Right atrium auricular region (tissue), 2 donors: Measurements from ENCODE around the gene LDLRAD3. TPM values are rescaled to one million over a fixed set of nuclear protein-coding genes. Genes with fewer than 3 reads are reported as not detected.

ENCODE experiments used
- DNase-seq: peaks from one replicate; pipeline ENCODE4 v3.0.0-alpha.2; 2019; ENCODE audit warnings: low spot score
- H3K27ac ChIP-seq, 2 donors: fragments of 200-600 bp; sonication (generic); 1 replicate in 1 of 2; 2 replicates in 1 of 2; pipeline ENCODE4 v1.5.1; 2016 to 2019
- H3K27me3 ChIP-seq, 2 donors: fragments of 200-600 bp; sonication (generic); one replicate each; pipeline versions ENCODE4 v1.5.1 to v1.6.0; 2017 to 2019
- H3K36me3 ChIP-seq: fragments of 200-600 bp; sonication (generic); one replicate; pipeline ENCODE4 v1.5.1; 2016
- H3K4me1 ChIP-seq, 2 donors: fragments of 200-600 bp; sonication (generic); one replicate each; pipeline versions ENCODE4 v1.5.1 to v1.6.0; 2017 to 2019
- H3K4me3 ChIP-seq, 2 donors: fragments of 200-600 bp; sonication (generic); 1 replicate in 1 of 2; 2 replicates in 1 of 2; pipeline ENCODE4 v1.5.1; 2017 to 2019; ENCODE audit warnings: mild to moderate bottlenecking in 1 of 2, moderate library complexity in 1 of 2
- H3K9me3 ChIP-seq, 2 donors: fragments of 200-600 bp; sonication (generic); one replicate each; pipeline ENCODE4 v1.5.1; 2019
- CTCF ChIP-seq, 2 donors: fragments of 200-600 bp; sonication (generic); IDR thresholded peaks; one replicate each; pipeline ENCODE4 v1.5.1; 2019; ENCODE audit warnings: antibody characterized with exemption in 2 of 2
- total RNA-seq, 2 donors: library from RNA; depleted of rRNA; stranded (reverse); fragments of >200 nt; gene quantifications; one replicate each; pipeline ENCODE4 v1.1.0, GENCODE V29; 2016

Gene LDLRAD3
- total RNA-seq, 2 donors from 2014 or later = 3.6 to 7.0 TPM

- TF ChIP-seq CTCF (IDR thresholded peaks at IDR 0.05) = no peak
- Histone ChIP-seq H3K9me3 (peaks cover 0 to 17% of the 10 kb centered on the region in 2 donors), H3K36me3 (no peaks in the 10 kb centered on the region), H3K27ac (no peak overlapping the region), H3K27me3 (no peaks in the 10 kb centered on the region), H3K4me1 (peaks cover 0 to 6% of the 10 kb centered on the region in 2 donors), H3K4me3 (no peak overlapping the region)
- DNase-seq = no peak
Observed at GRCh38 chr11:36070954-36071330, 127.1 kb downstream of the LDLRAD3 start.

- Histone ChIP-seq H3K27me3 (no peaks in the 10 kb centered on the region), H3K4me1 (peaks cover 0 to 6% of the 10 kb centered on the region in 2 donors), H3K9me3 (peaks cover 0 to 9% of the 10 kb centered on the region in 2 donors), H3K36me3 (no peaks in the 10 kb centered on the region), H3K27ac (no peak overlapping the region), H3K4me3 (no peak overlapping the region)
- DNase-seq = no peak
- TF ChIP-seq CTCF (IDR thresholded peaks at IDR 0.05) = no peak
Observed at GRCh38 chr11:36071917-36072500, 128.1 kb downstream of the LDLRAD3 start.

GRCh38 chr11:36073411-36074203 is 129.7 kb downstream of the LDLRAD3 start:
- Histone ChIP-seq H3K27me3 (no peaks in the 10 kb centered on the region), H3K9me3 (no peaks in the 10 kb centered on the region), H3K4me3 (no peak overlapping the region), H3K36me3 (no peaks in the 10 kb centered on the region), H3K4me1 (peaks cover 0 to 6% of the 10 kb centered on the region in 2 donors), H3K27ac (no peak overlapping the region)
- DNase-seq = no peak
- no peak for TF ChIP-seq CTCF (IDR thresholded peaks at IDR 0.05)

- Histone ChIP-seq H3K9me3 (no peaks in the 10 kb centered on the region), H3K27me3 (no peaks in the 10 kb centered on the region), H3K27ac (no peak overlapping the region), H3K4me3 (no peak overlapping the region), H3K4me1 (peaks cover 0 to 6% of the 10 kb centered on the region in 2 donors), H3K36me3 (no peaks in the 10 kb centered on the region)
- no peak for DNase-seq
- no peak for TF ChIP-seq CTCF (IDR thresholded peaks at IDR 0.05)
Observed at GRCh38 chr11:36074941-36075431, 131.1 kb downstream of the LDLRAD3 start.

- H3K27me3 ChIP-seq = no peaks in the 10 kb centered on the region
- H3K9me3 ChIP-seq = no peaks in the 10 kb centered on the region
- no peak overlapping the region for H3K27ac ChIP-seq
- no peak for TF ChIP-seq CTCF (IDR thresholded peaks at IDR 0.05)
- peaks cover 0 to 6% of the 10 kb centered on the region in 2 donors for H3K4me1 ChIP-seq
- no peak overlapping the region for H3K4me3 ChIP-seq
- DNase-seq = no peak
- H3K36me3 ChIP-seq = no peaks in the 10 kb centered on the region
Observed at GRCh38 chr11:36077368-36077767, 133.5 kb downstream of the LDLRAD3 start.
